H1 (cell line): ENCODE measurements around the gene CPA2. TPM values are rescaled to one million over a fixed set of nuclear protein-coding genes. Genes with fewer than 3 reads are reported as not detected.

Experiments used
- CTCF ChIA-PET: fragments of 300-600 bp; sonication (Branson Sonifier 250); formaldehyde crosslinking; loops from one replicate; lab custom pipeline; 2021; ENCODE audit not compliant: partially characterized antibody; lab: Charles Lee
- POLR2A ChIA-PET: fragments of 300-600 bp; sonication (Branson Sonifier 250); formaldehyde crosslinking; loops from one replicate; lab custom pipeline; 2021; ENCODE audit warnings: inconsistent platforms; ENCODE audit not compliant: partially characterized antibody; lab: Charles Lee
- DNase-seq, 2 experiments: peaks; one replicate each; pipeline versions ENCODE4 v3.0.0 to v3.0.0-alpha.2; 2010 to 2022; ENCODE audit warnings: low spot score in 2 of 2, low read depth in 1 of 2, mixed read lengths in 1 of 2
- FAIRE-seq: peaks from 2 replicates; lab custom pipeline; 2011; peaks lifted over from hg19 to GRCh38; lab: Jason Lieb, UNC
- H2AFZ ChIP-seq: 2 replicates; pipeline ENCODE4 v1.8.1; 2012; ENCODE audit warnings: low read length, inconsistent platforms
- H2AK5ac ChIP-seq: 2 replicates; pipeline ENCODE4 v1.6.1; 2013; ENCODE audit warnings: low read depth, low read length
- H2BK120ac ChIP-seq: replicated peaks from 2 replicates; pipeline ENCODE3; 2013; ENCODE audit warnings: low read depth, low read length, inconsistent platforms
- H2BK12ac ChIP-seq: 2 replicates; pipeline ENCODE4 v1.6.1; 2013; ENCODE audit warnings: low read depth, low read length
- H2BK15ac ChIP-seq: 2 replicates; pipeline ENCODE4 v1.6.1; 2013; ENCODE audit warnings: low read length
- H2BK20ac ChIP-seq: 2 replicates; pipeline ENCODE4 v1.6.1; 2013; ENCODE audit warnings: low read length
- H2BK5ac ChIP-seq: 2 replicates; pipeline ENCODE4 v1.6.1; 2013; ENCODE audit warnings: low read depth, low read length
- H3K14ac ChIP-seq: 2 replicates; pipeline ENCODE4 v1.6.1; 2013; ENCODE audit warnings: inconsistent platforms; ENCODE audit not compliant: insufficient read length
- H3K18ac ChIP-seq: 2 replicates; pipeline ENCODE4 v1.6.1; 2013; ENCODE audit warnings: low read length; ENCODE audit errors: extremely low read depth
- H3K23ac ChIP-seq: 2 replicates; pipeline ENCODE4 v1.6.1; 2013; ENCODE audit warnings: inconsistent platforms; ENCODE audit not compliant: insufficient read length
- H3K23me2 ChIP-seq: 2 replicates; pipeline ENCODE4 v1.6.1; 2013; ENCODE audit warnings: low read depth, low read length
- H3K27ac ChIP-seq: 2 replicates; pipeline ENCODE4 v1.6.1; 2011; ENCODE audit warnings: low read depth, low read length, inconsistent platforms
- H3K27me3 ChIP-seq, 4 experiments: replicated peaks in 1 of 4; 1 replicate in 1 of 4; 2 replicates in 3 of 4; pipeline versions ENCODE4 v1.6.1 to v1.8.1; 2011 to 2013; ENCODE audit warnings: low read length in 3 of 4, mild to moderate bottlenecking in 3 of 4, inconsistent platforms in 2 of 4, mixed read lengths in 2 of 4, moderate library complexity in 1 of 4; ENCODE audit not compliant: control insufficient read depth in 3 of 4, insufficient read depth in 3 of 4; ENCODE audit errors: extremely low read depth in 1 of 4
- H3K36me3 ChIP-seq, 4 experiments: 2 replicates each; pipeline versions ENCODE4 v1.6.1 to v1.8.1; 2011 to 2013; ENCODE audit warnings: mild to moderate bottlenecking in 4 of 4, low read length in 3 of 4, moderate library complexity in 2 of 4, control low read depth in 1 of 4, inconsistent platforms in 1 of 4; ENCODE audit not compliant: insufficient read depth in 4 of 4, control insufficient read depth in 2 of 4
- H3K4ac ChIP-seq: replicated peaks from 2 replicates; pipeline ENCODE3; 2013; ENCODE audit warnings: low read length, low read depth, mixed read lengths, inconsistent platforms; ENCODE audit not compliant: insufficient read length
- H3K4me1 ChIP-seq, 4 experiments: replicated peaks in 1 of 4; 1 replicate in 1 of 4; 2 replicates in 3 of 4; pipeline versions ENCODE4 v1.6.1 to v1.8.1; 2011 to 2013; ENCODE audit warnings: low read length in 3 of 4, inconsistent platforms in 2 of 4, mixed read lengths in 1 of 4; ENCODE audit not compliant: insufficient read depth in 4 of 4, control insufficient read depth in 3 of 4
- H3K4me2 ChIP-seq, 2 experiments: 2 replicates each; pipeline versions ENCODE4 v1.6.1 to v1.8.1; 2011 to 2013; ENCODE audit warnings: low read depth in 2 of 2, low read length in 2 of 2, control low read depth in 1 of 2, inconsistent platforms in 1 of 2, mild to moderate bottlenecking in 1 of 2; ENCODE audit not compliant: insufficient read depth in 1 of 2
- H3K4me3 ChIP-seq, 4 experiments: fragments of 200-600, 300-600 bp in 1 of 4; sonication (generic), shearing (Covaris generic), sonication (Bioruptor Twin) in 1 of 4; 2 replicates each; pipeline versions ENCODE4 v1.5.1 to v1.8.1; 2011 to 2016; ENCODE audit warnings: low read length in 4 of 4, low read depth in 3 of 4, control low read depth in 2 of 4, inconsistent platforms in 2 of 4, mild to moderate bottlenecking in 2 of 4, mixed read lengths in 1 of 4, moderate library complexity in 1 of 4; ENCODE audit not compliant: insufficient read depth in 2 of 4; ENCODE audit errors: extremely low read depth in 1 of 4
- H3K56ac ChIP-seq: replicated peaks from 2 replicates; pipeline ENCODE3; 2013; ENCODE audit warnings: low read depth, mild to moderate bottlenecking, mixed read lengths, low read length, inconsistent platforms; ENCODE audit not compliant: insufficient read length
- H3K79me1 ChIP-seq: 2 replicates; pipeline ENCODE4 v1.6.1; 2013; ENCODE audit warnings: low read depth, low read length, control low read depth
- H3K79me2 ChIP-seq, 2 experiments: 2 replicates each; pipeline versions ENCODE4 v1.6.1 to v1.8.1; 2012 to 2013; ENCODE audit warnings: low read length in 2 of 2, mild to moderate bottlenecking in 2 of 2, inconsistent platforms in 1 of 2; ENCODE audit not compliant: insufficient read depth in 2 of 2, control insufficient read depth in 1 of 2
- H3K9ac ChIP-seq, 4 experiments: replicated peaks in 1 of 4; 1 replicate in 1 of 4; 2 replicates in 3 of 4; pipeline versions ENCODE4 v1.6.1 to v1.8.1; 2011 to 2013; ENCODE audit warnings: low read depth in 3 of 4, low read length in 3 of 4, control low read depth in 2 of 4, mild to moderate bottlenecking in 2 of 4, moderate library complexity in 2 of 4, inconsistent platforms in 1 of 4; ENCODE audit errors: extremely low read depth in 1 of 4
- H3K9me3 ChIP-seq, 2 experiments: 2 replicates each; pipeline versions ENCODE4 v1.6.1 to v1.8.1; 2012 to 2013; ENCODE audit warnings: mild to moderate bottlenecking in 2 of 2, moderate library complexity in 2 of 2, control low read depth in 1 of 2, inconsistent platforms in 1 of 2, low read depth in 1 of 2, low read length in 1 of 2, mixed read lengths in 1 of 2; ENCODE audit not compliant: insufficient read depth in 2 of 2
- H4K20me1 ChIP-seq, 2 experiments: replicated peaks in 1 of 2; 2 replicates each; pipeline versions ENCODE3 to v1.8.1; 2011 to 2013; ENCODE audit warnings: inconsistent platforms in 2 of 2, low read length in 2 of 2, mild to moderate bottlenecking in 1 of 2; ENCODE audit not compliant: insufficient read depth in 2 of 2, control insufficient read depth in 1 of 2
- H4K5ac ChIP-seq: 2 replicates; pipeline ENCODE4 v1.6.1; 2013; ENCODE audit warnings: low read length, low read depth, mixed read lengths, inconsistent platforms; ENCODE audit not compliant: insufficient read length
- H4K8ac ChIP-seq: 2 replicates; pipeline ENCODE4 v1.8.0; 2013; ENCODE audit warnings: mild to moderate bottlenecking, moderate library complexity, low read length, inconsistent platforms; ENCODE audit not compliant: insufficient read depth; ENCODE audit errors: extremely low read depth
- H4K91ac ChIP-seq: replicated peaks from 2 replicates; pipeline ENCODE3; 2013; ENCODE audit warnings: low read length, mixed read lengths, inconsistent platforms; ENCODE audit not compliant: insufficient read length
- BACH1 ChIP-seq: IDR thresholded peaks from 2 replicates; pipeline ENCODE4 v1.6.1; 2012; ENCODE audit warnings: low read length, improper control_type of control experiment
- BRCA1 ChIP-seq: IDR thresholded peaks from 2 replicates; pipeline ENCODE4 v1.6.1; 2012; ENCODE audit warnings: low read depth, low read length, improper control_type of control experiment
- E2F6 ChIP-seq: IDR thresholded peaks from 2 replicates; pipeline ENCODE4 v1.6.1; 2012; ENCODE audit warnings: inconsistent platforms
- EGR1 ChIP-seq: IDR thresholded peaks from 2 replicates; pipeline ENCODE4 v1.6.1; 2011; ENCODE audit warnings: low read depth, low read length, borderline replicate concordance
- EP300 ChIP-seq, 2 experiments: IDR thresholded peaks; 1 replicate in 1 of 2; 2 replicates in 1 of 2; pipeline ENCODE4 v1.6.1; 2011 to 2012; ENCODE audit warnings: low read depth in 2 of 2, low read length in 2 of 2, mild to moderate bottlenecking in 2 of 2, borderline replicate concordance in 1 of 2, inconsistent platforms in 1 of 2, moderate library complexity in 1 of 2
- KDM4A ChIP-seq: IDR thresholded peaks from one replicate; pipeline ENCODE4 v1.7.1; 2012; ENCODE audit warnings: low read depth, mild to moderate bottlenecking, moderate library complexity, low read length, inconsistent platforms; ENCODE audit not compliant: severe bottlenecking
- PHF8 ChIP-seq: fragments of 200-600 bp; sonication (generic); conservative IDR thresholded peaks from 2 replicates; pipeline ENCODE4 v1.7.1; 2012; ENCODE audit warnings: low read depth, mild to moderate bottlenecking, inconsistent platforms, low read length, moderate library complexity
- POU5F1 ChIP-seq: IDR thresholded peaks from 2 replicates; pipeline ENCODE4 v1.6.1; 2011; ENCODE audit warnings: low read depth, mild to moderate bottlenecking, low read length, moderate library complexity
- RNF2 ChIP-seq: fragments of 200-900, 300-1000 bp; sonication (generic); IDR thresholded peaks from 2 replicates; pipeline ENCODE4 v1.7.1; 2016; ENCODE audit warnings: borderline replicate concordance, low read depth, mild to moderate bottlenecking, antibody characterized with exemption, low read length; ENCODE audit not compliant: poor library complexity, severe bottlenecking; ENCODE audit errors: missing control alignments
- RXRA ChIP-seq: IDR thresholded peaks from 2 replicates; pipeline ENCODE4 v1.6.1; 2011; ENCODE audit warnings: low read depth, mild to moderate bottlenecking, low read length, moderate library complexity; ENCODE audit not compliant: insufficient read depth
- SP2 ChIP-seq: IDR thresholded peaks from 2 replicates; pipeline ENCODE4 v1.6.1; 2012; ENCODE audit warnings: mild to moderate bottlenecking, low read length, inconsistent platforms
- WGBS, 2 experiments: shearing (Covaris generic) in 1 of 2; methylation state at CpG; one replicate each; pipeline versions ENCODE4 v1.1.6 to v1.1.7; 2013 to 2015; ENCODE audit warnings: low lambda C conversion rate in 2 of 2, mixed read lengths in 2 of 2, inconsistent platforms in 1 of 2, low coverage in 1 of 2, missing lambda C conversion rate in 1 of 2; ENCODE audit not compliant: insufficient replicate concordance in 2 of 2, insufficient coverage in 1 of 2, insufficient read length in 1 of 2; ENCODE audit errors: extremely low coverage in 1 of 2, missing lambda C conversion rate in 1 of 2; 5-methylcytosine and 5-hydroxymethylcytosine counted together
- polyA plus RNA-seq, 7 experiments: library from polyadenylated mRNA; depleted of rRNA in 3 of 7; stranded (reverse) in 5 of 7; unstranded in 2 of 7; fragments of >200 nt in 5 of 7; fragments of 200-250 nt in 2 of 7; gene quantifications; 1 replicate in 5 of 7; 2 replicates in 1 of 7; 4 replicates in 1 of 7; pipeline versions ENCODE4 v1.2.1 to v1.2.3, GENCODE V29; 2011 to 2013; ENCODE audit warnings: missing spikeins in 2 of 7, mixed read lengths in 2 of 7
- total RNA-seq: library from RNA; stranded (reverse); fragmentation: NEBNext Ultra II Directional; extraction: Animal tissue kit (Norgen Biotek cat#: 25700); gene quantifications from 2 replicates; pipeline ENCODE4 v1.2.1, GENCODE V29; 2021

The CPA2 gene
- total and polyA plus RNA-seq, 2 of the 8 experiments (the other 6 are each of a cell fraction or from before 2014, with no cell fraction given) = 0.21 TPM; not detected in 1

- no peak overlapping the region for H3K9ac ChIP-seq
- H3K27ac ChIP-seq = no peak overlapping the region
- no peak overlapping the region for H2AK5ac ChIP-seq
- no peak overlapping the region for H2AFZ ChIP-seq
- no peaks in the 10 kb centered on the region for H3K36me3 ChIP-seq
- no peak overlapping the region for H3K56ac ChIP-seq
- FAIRE-seq = no peak
- H3K27me3 ChIP-seq = no peaks in the 10 kb centered on the region
- H2BK15ac ChIP-seq = no peak overlapping the region
- TF ChIP-seq EP300 (IDR thresholded peaks at IDR 0.05; ENCODE audit: borderline replicate concordance in 1 of 2, low read depth in 2 of 2, low read length in 2 of 2) (no peak), RNF2 (no peak), EGR1 (no peak), POU5F1 (no peak), PHF8 (no peak), SP2 (no peak), E2F6 (no peak), BACH1 (no peak), RXRA (no peak), KDM4A (no peak), BRCA1 (no peak)
- no peaks in the 10 kb centered on the region for H4K20me1 ChIP-seq
- no peak overlapping the region for H2BK20ac ChIP-seq
- H4K91ac ChIP-seq = no peak overlapping the region
- H3K4me3 ChIP-seq = no peak overlapping the region
- H3K79me2 ChIP-seq = no peaks in the 10 kb centered on the region
- H3K9me3 ChIP-seq = 0 out of 4 replicates have a peak, but pooled peaks cover 0 to 2% of the 10 kb centered on the region in 2 experiments
- no peak overlapping the region for H4K8ac ChIP-seq
- H3K4me2 ChIP-seq = no peak overlapping the region
- no peak overlapping the region for H2BK120ac ChIP-seq
- H3K18ac ChIP-seq = no peak overlapping the region
- H3K14ac ChIP-seq = no peak overlapping the region
- no peaks in the 10 kb centered on the region for H3K4me1 ChIP-seq
- ChIA-PET POLR2A (no interaction called here), CTCF (no interaction called here)
- DNase-seq = no peak
- H3K79me1 ChIP-seq = no peaks in the 10 kb centered on the region
- H2BK12ac ChIP-seq = no peak overlapping the region
- H3K23me2 ChIP-seq = peaks cover 1% of the 10 kb centered on the region; the same call in 1 of the 2 replicates
- WGBS, 2 experiments = 89% methylated on average over 5 of the region's 5 CpGs; no CpG with 5 or more reads in 1 of the 2 experiments
- no peak overlapping the region for H4K5ac ChIP-seq
- no peak overlapping the region for H3K23ac ChIP-seq
- no peak overlapping the region for H2BK5ac ChIP-seq
- H3K4ac ChIP-seq = no peak overlapping the region
Observed at GRCh38 chr7:130288829-130289228, 22.2 kb downstream of the CPA2 start.
